HepG2 (cell line): Measurements from ENCODE around the gene ZDHHC3. TPM values are rescaled to one million over a fixed set of nuclear protein-coding genes. Genes with fewer than 3 reads are reported as not detected.

Source experiments
- ATF7 ChIP-seq, 2 experiments: fragments of 450-650 bp in 1 of 2; sonication (generic) in 1 of 2; formaldehyde crosslinking in 1 of 2; IDR thresholded peaks; 2 replicates each; pipeline versions ENCODE4 v1.4.0 to v1.6.1; 2016 to 2020; ENCODE audit warnings: antibody characterized with exemption in 1 of 2, mild to moderate bottlenecking in 1 of 2, missing genetic modification reagents in 1 of 2
- FOXA1 ChIP-seq, 2 experiments: fragments of 450-650 bp in 1 of 2; sonication (generic) in 1 of 2; formaldehyde crosslinking in 1 of 2; IDR thresholded peaks; 2 replicates each; pipeline versions ENCODE4 v1.4.0 to v1.6.1; 2016 to 2020; ENCODE audit warnings: missing genetic modification reagents in 1 of 2
- FOXA3 ChIP-seq: IDR thresholded peaks from 2 replicates; pipeline ENCODE4 v1.6.1; 2016; ENCODE audit warnings: missing genetic modification reagents, missing compliant biosample characterization
- MAFG ChIP-seq: sonication (generic); formaldehyde crosslinking; IDR thresholded peaks from 2 replicates; pipeline ENCODE4 v1.5.1; 2020; ENCODE audit warnings: mild to moderate bottlenecking, missing genetic modification reagents
- MLLT10 ChIP-seq: sonication (generic); formaldehyde crosslinking; IDR thresholded peaks from 2 replicates; pipeline ENCODE4 v1.4.0; 2020; ENCODE audit warnings: missing genetic modification reagents
- MYNN ChIP-seq: sonication (generic); formaldehyde crosslinking; IDR thresholded peaks from 2 replicates; pipeline ENCODE4 v1.4.0; 2020; ENCODE audit warnings: mild to moderate bottlenecking, low read depth, missing genetic modification reagents
- NAIF1 ChIP-seq: sonication (generic); formaldehyde crosslinking; IDR thresholded peaks from 2 replicates; pipeline ENCODE4 v1.5.0; 2020; ENCODE audit warnings: mild to moderate bottlenecking, missing genetic modification reagents, borderline replicate concordance
- NKX3-1 ChIP-seq: sonication (generic); formaldehyde crosslinking; IDR thresholded peaks from 2 replicates; pipeline ENCODE4 v1.5.0; 2020; ENCODE audit warnings: missing genetic modification reagents
- PITX1 ChIP-seq: sonication (generic); formaldehyde crosslinking; IDR thresholded peaks from 2 replicates; pipeline ENCODE4 v1.5.1; 2020; ENCODE audit warnings: mild to moderate bottlenecking, missing genetic modification reagents
- RARA ChIP-seq: IDR thresholded peaks from 2 replicates; pipeline ENCODE4 v1.6.1; 2016; ENCODE audit warnings: missing genetic modification reagents, missing compliant biosample characterization
- RBM39 ChIP-seq: fragments of 200-400 bp; formaldehyde crosslinking; IDR thresholded peaks from one replicate; pipeline ENCODE4 v1.6.1; 2018; ENCODE audit warnings: antibody characterized with exemption, mild to moderate bottlenecking, low read depth, low read length; ENCODE audit not compliant: poor library complexity, severe bottlenecking
- SP1 ChIP-seq, 2 experiments: fragments of 450-650 bp in 1 of 2; sonication (generic) in 1 of 2; formaldehyde crosslinking in 1 of 2; IDR thresholded peaks; 2 replicates each; pipeline versions ENCODE4 v1.4.0 to v1.6.1; 2016 to 2020; ENCODE audit warnings: missing genetic modification reagents in 1 of 2
- SRSF4 ChIP-seq: fragments of 200-400 bp; formaldehyde crosslinking; IDR thresholded peaks from one replicate; pipeline ENCODE4 v1.6.1; 2018; ENCODE audit warnings: mild to moderate bottlenecking, low read depth, low read length, moderate library complexity; ENCODE audit not compliant: poor library complexity, severe bottlenecking
- TAF15 ChIP-seq: fragments of 200-400 bp; formaldehyde crosslinking; IDR thresholded peaks from one replicate; pipeline ENCODE4 v1.6.1; 2018; ENCODE audit warnings: mild to moderate bottlenecking, low read depth, low read length; ENCODE audit not compliant: poor library complexity, severe bottlenecking
- ZNF124 ChIP-seq: sonication (generic); formaldehyde crosslinking; IDR thresholded peaks from 2 replicates; pipeline ENCODE4 v1.4.0; 2020; ENCODE audit warnings: missing genetic modification reagents
- ZNF230 ChIP-seq: sonication (generic); formaldehyde crosslinking; IDR thresholded peaks from 2 replicates; pipeline ENCODE4 v1.4.0; 2020; ENCODE audit warnings: mild to moderate bottlenecking, missing genetic modification reagents
- ZNF484 ChIP-seq: sonication (generic); formaldehyde crosslinking; IDR thresholded peaks from 2 replicates; pipeline ENCODE4 v1.5.1; 2020; ENCODE audit warnings: mild to moderate bottlenecking, low read depth, missing genetic modification reagents, borderline replicate concordance
- ZNF605 ChIP-seq: sonication (generic); formaldehyde crosslinking; IDR thresholded peaks from 2 replicates; pipeline ENCODE4 v1.8.0; 2022; ENCODE audit warnings: mild to moderate bottlenecking, missing genetic modification reagents
- ZNF850 ChIP-seq: sonication (generic); formaldehyde crosslinking; conservative IDR thresholded peaks from 2 replicates; pipeline ENCODE4 v1.9.0; 2021; ENCODE audit warnings: mild to moderate bottlenecking, missing genetic modification reagents
- ZSCAN30 ChIP-seq: sonication (generic); formaldehyde crosslinking; IDR thresholded peaks from 2 replicates; pipeline ENCODE4 v1.5.0; 2020; ENCODE audit warnings: mild to moderate bottlenecking, missing genetic modification reagents
- polyA plus RNA-seq, 8 experiments: library from polyadenylated mRNA; depleted of rRNA in 3 of 8; stranded (reverse) in 7 of 8; unstranded in 1 of 8; fragments of >200 nt; fragmentation: Illumina TruSeq in 4 of 8; extraction: Trizol in 4 of 8; gene quantifications; 2 replicates each; pipeline versions ENCODE4 v1.2.1 to v1.2.3, GENCODE V29; 2011 to 2016; ENCODE audit warnings: low read depth in 4 of 8, missing spikeins in 1 of 8, mixed read lengths in 1 of 8; ENCODE audit not compliant: insufficient read depth in 1 of 8
- total RNA-seq, 5 experiments: library from RNA; depleted of rRNA; stranded (reverse); fragments of >200 nt; fragmentation: Illumina TruSeq; extraction: Trizol; gene quantifications; 2 replicates each; pipeline ENCODE4 v1.2.3, GENCODE V29; 2016; ENCODE audit warnings: low read depth in 1 of 5
- TF ChIP-seq, protein P1 (sequence below): sonication (generic); formaldehyde crosslinking; IDR thresholded peaks from 2 replicates; pipeline ENCODE4 v1.5.0; 2020; ENCODE audit warnings: missing genetic modification reagents
- TF ChIP-seq, protein P2 (sequence below): sonication (generic); formaldehyde crosslinking; IDR thresholded peaks from 2 replicates; pipeline ENCODE4 v1.5.1; 2020; ENCODE audit warnings: mild to moderate bottlenecking, missing genetic modification reagents, moderate library complexity
- TF ChIP-seq, protein P3 (sequence below): sonication (generic); formaldehyde crosslinking; conservative IDR thresholded peaks from 2 replicates; pipeline ENCODE4 v1.4.0; 2020; ENCODE audit warnings: mild to moderate bottlenecking, missing genetic modification reagents, moderate library complexity

ZDHHC3 gene
- total and polyA plus RNA-seq, 2 of the 13 experiments (the other 11 are each of a cell fraction or from before 2014, with no cell fraction given) = 44.1 to 65.7 TPM

DNA sequence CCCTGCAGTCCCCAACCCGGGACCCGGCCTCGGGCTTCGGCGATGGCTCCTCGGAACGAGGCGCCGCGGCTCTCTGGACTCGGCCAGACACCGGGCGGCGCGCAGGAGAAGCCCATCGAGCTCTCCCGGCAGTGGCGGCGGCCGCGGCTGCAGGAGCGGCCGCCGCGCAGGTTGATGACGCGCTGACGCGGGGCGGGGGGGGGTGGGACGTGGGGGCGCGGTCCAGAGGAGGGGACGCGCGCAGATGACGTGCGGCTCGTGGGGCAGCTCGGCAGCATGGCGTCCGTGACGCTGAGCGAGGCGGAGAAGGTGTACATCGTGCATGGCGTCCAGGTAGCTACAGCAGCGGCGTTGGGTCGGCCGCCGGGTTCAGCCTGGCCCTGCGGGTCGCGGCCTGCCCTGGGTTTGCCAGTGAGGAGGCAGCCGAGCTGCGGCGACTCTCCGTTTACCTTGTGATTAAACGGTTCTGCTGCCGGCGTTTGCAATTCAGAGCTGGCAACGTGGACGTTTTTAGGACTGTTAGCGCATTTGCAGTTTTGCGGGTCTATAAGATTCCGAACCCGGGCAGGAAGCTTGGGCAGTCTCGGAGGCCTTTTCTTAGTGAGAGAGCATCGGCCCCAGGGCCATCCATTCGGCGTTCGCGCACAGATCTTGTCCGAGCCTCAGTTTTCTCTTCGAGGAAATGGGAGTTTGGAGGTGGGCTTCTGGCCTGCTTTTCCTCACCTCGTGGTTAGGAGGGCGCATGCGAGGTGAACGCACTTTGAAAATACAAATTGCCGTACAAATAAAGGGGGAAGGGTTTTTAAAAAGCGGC, at the start of gene ZDHHC3, which contains the start of gene EXOSC7 (continued):
- TF ChIP-seq ATF7 (IDR thresholded peaks at IDR 0.05) = no peak
- no peak for TF ChIP-seq ATF7 (CRISPR knock-in tag; IDR thresholded peaks at IDR 0.05)
- TF ChIP-seq, protein P1, sequence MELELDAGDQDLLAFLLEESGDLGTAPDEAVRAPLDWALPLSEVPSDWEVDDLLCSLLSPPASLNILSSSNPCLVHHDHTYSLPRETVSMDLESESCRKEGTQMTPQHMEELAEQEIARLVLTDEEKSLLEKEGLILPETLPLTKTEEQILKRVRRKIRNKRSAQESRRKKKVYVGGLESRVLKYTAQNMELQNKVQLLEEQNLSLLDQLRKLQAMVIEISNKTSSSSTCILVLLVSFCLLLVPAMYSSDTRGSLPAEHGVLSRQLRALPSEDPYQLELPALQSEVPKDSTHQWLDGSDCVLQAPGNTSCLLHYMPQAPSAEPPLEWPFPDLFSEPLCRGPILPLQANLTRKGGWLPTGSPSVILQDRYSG (CRISPR knock-in tag) = no peak
- no peak for TF ChIP-seq ZNF124
- TF ChIP-seq ZNF850 (CRISPR knock-in tag) = no peak
- TF ChIP-seq ZSCAN30 (CRISPR knock-in tag) = no peak
- no peak for TF ChIP-seq RBM39
- TF ChIP-seq NAIF1 (CRISPR knock-in tag) = no peak
- TF ChIP-seq, protein P2, sequence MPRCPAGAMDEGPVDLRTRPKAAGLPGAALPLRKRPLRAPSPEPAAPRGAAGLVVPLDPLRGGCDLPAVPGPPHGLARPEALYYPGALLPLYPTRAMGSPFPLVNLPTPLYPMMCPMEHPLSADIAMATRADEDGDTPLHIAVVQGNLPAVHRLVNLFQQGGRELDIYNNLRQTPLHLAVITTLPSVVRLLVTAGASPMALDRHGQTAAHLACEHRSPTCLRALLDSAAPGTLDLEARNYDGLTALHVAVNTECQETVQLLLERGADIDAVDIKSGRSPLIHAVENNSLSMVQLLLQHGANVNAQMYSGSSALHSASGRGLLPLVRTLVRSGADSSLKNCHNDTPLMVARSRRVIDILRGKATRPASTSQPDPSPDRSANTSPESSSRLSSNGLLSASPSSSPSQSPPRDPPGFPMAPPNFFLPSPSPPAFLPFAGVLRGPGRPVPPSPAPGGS (CRISPR knock-in tag) = peak; percentile 63; the same call in 1 of the 2 replicates
- no peak for TF ChIP-seq SP1 (IDR thresholded peaks at IDR 0.05)
- peak; percentile 84 for TF ChIP-seq SP1 (CRISPR knock-in tag; IDR thresholded peaks at IDR 0.05)
- no peak for TF ChIP-seq TAF15
- TF ChIP-seq, protein P3, sequence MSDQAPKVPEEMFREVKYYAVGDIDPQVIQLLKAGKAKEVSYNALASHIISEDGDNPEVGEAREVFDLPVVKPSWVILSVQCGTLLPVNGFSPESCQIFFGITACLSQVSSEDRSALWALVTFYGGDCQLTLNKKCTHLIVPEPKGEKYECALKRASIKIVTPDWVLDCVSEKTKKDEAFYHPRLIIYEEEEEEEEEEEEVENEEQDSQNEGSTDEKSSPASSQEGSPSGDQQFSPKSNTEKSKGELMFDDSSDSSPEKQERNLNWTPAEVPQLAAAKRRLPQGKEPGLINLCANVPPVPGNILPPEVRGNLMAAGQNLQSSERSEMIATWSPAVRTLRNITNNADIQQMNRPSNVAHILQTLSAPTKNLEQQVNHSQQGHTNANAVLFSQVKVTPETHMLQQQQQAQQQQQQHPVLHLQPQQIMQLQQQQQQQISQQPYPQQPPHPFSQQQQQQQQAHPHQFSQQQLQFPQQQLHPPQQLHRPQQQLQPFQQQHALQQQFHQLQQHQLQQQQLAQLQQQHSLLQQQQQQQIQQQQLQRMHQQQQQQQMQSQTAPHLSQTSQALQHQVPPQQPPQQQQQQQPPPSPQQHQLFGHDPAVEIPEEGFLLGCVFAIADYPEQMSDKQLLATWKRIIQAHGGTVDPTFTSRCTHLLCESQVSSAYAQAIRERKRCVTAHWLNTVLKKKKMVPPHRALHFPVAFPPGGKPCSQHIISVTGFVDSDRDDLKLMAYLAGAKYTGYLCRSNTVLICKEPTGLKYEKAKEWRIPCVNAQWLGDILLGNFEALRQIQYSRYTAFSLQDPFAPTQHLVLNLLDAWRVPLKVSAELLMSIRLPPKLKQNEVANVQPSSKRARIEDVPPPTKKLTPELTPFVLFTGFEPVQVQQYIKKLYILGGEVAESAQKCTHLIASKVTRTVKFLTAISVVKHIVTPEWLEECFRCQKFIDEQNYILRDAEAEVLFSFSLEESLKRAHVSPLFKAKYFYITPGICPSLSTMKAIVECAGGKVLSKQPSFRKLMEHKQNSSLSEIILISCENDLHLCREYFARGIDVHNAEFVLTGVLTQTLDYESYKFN (CRISPR knock-in tag) = no peak; the same call in 1 of the 2 replicates
- TF ChIP-seq FOXA3 (CRISPR knock-in tag) = peak; percentile 49; the same call in 1 of the 2 replicates
- no peak for TF ChIP-seq ZNF230 (CRISPR knock-in tag)
- TF ChIP-seq MYNN (CRISPR knock-in tag) = no peak; the same call in 1 of the 2 replicates
- no peak for TF ChIP-seq MLLT10 (CRISPR knock-in tag)
- no peak for TF ChIP-seq MAFG (CRISPR knock-in tag)
- TF ChIP-seq RARA = peak; percentile 28; the same call in 1 of the 2 replicates
- no peak for TF ChIP-seq FOXA1 (IDR thresholded peaks at IDR 0.05)
- 0 out of 2 replicates have a peak, but pooled peaks have one; percentile 25 for TF ChIP-seq FOXA1 (CRISPR knock-in tag; IDR thresholded peaks at IDR 0.05)
- no peak; the same call in 1 of the 2 replicates for TF ChIP-seq ZNF605 (CRISPR knock-in tag)
- no peak for TF ChIP-seq SRSF4
- TF ChIP-seq PITX1 (CRISPR knock-in tag) = no peak
- TF ChIP-seq ZNF484 (CRISPR knock-in tag) = no peak
- TF ChIP-seq NKX3-1 (CRISPR knock-in tag) = no peak; the same call in 1 of the 2 replicates
